Gastrocnemius medialis (tissue), 4 donors: ENCODE data around the gene VAV1.
"Not testable (repeated sequence)": the region's sequence is repeated elsewhere in the genome, so short reads cannot be mapped to it uniquely, and the experiment has no call there.

Experiments
- CTCF ChIP-seq, 5 experiments: fragments of 450-650 bp in 3 of 5; fragments of 200-600 bp in 2 of 5; sonication (generic) in 2 of 5; IDR thresholded peaks in 4 of 5; conservative IDR thresholded peaks in 1 of 5; 1 replicate in 4 of 5; 2 replicates in 1 of 5; pipeline ENCODE4 v1.5.1; 2016 to 2019; ENCODE audit warnings: antibody characterized with exemption in 5 of 5, mild to moderate bottlenecking in 3 of 5, moderate library complexity in 3 of 5
- POLR2A ChIP-seq, 2 donors: fragments of 450-650 bp; IDR thresholded peaks; one replicate each; pipeline ENCODE4 v1.6.1; 2017; ENCODE audit warnings: antibody characterized with exemption in 2 of 2, mild to moderate bottlenecking in 2 of 2, moderate library complexity in 2 of 2

GRCh38 chr19:6800160-6800790 lies 27.8 kb downstream of the VAV1 start:
- TF ChIP-seq CTCF (IDR thresholded peaks at IDR 0.05 in 4 of 5, conservative IDR thresholded peaks at IDR 0.05 in 1 of 5); POLR2A (IDR thresholded peaks at IDR 0.05): not testable (repeated sequence)
